ENCODE results near the gene DLX6. TPM values are rescaled to one million over a fixed set of nuclear protein-coding genes. Genes with fewer than 3 reads are reported as not detected.

The DLX6 gene
- 0.06 TPM in 1 of 5 replicates, not detected in the others for total RNA-seq (2022; extraction: Qiagen RNA extraction)

GRCh38 chr7:97005183-97006054 is at the start of gene DLX6:
TSS of gene DLX6 (plus strand) at chr7:97005553. CDS start at chr7:97005978, 425 bp downstream.

GRCh38 chr7:97024209-97025129 is 19.1 kb downstream of the DLX6 start, which contains the start of gene DLX5:
TSS of gene DLX5 (minus strand) at chr7:97024831. CDS start at chr7:97024623, 208 bp downstream.

Other genes with a start within 250 kb of the DLX6 start
- gene DLX5, start 19.3 kb downstream of the DLX6 start, total RNA-seq (2022; extraction: Qiagen RNA extraction), result not detected in 5 replicates
- gene SDHAF3, start 112.1 kb downstream of the DLX6 start, total RNA-seq (2022; extraction: Qiagen RNA extraction), result 21.1 to 37.6 TPM (median 21.4 TPM) in 5 replicates

All from A549 treated with AZD2906 at 1 μM for 4 hours (cell line).